Osteoblast (primary cell): ENCODE results near the gene OR5K3. TPM values are rescaled to one million over a fixed set of nuclear protein-coding genes. Genes with fewer than 3 reads are reported as not detected.

Experiments used
- DNase-seq: peaks from one replicate; pipeline ENCODE4 v3.0.0; 2011; ENCODE audit warnings: low spot score, mixed read lengths; ENCODE audit not compliant: insufficient read length; ENCODE audit errors: missing footprints
- H2AFZ ChIP-seq: 2 replicates; pipeline ENCODE4 v1.6.0; 2011; ENCODE audit warnings: mild to moderate bottlenecking, low read length
- H3K27ac ChIP-seq: 2 replicates; pipeline ENCODE4 v1.5.1; 2011; ENCODE audit warnings: mild to moderate bottlenecking, low read depth, low read length, moderate library complexity
- H3K27me3 ChIP-seq: 2 replicates; pipeline ENCODE4 v1.6.0; 2012; ENCODE audit warnings: mild to moderate bottlenecking, control low read depth, inconsistent platforms, low read length, moderate library complexity; ENCODE audit not compliant: insufficient read depth
- H3K36me3 ChIP-seq: 2 replicates; pipeline ENCODE4 v1.5.1; 2011; ENCODE audit warnings: mild to moderate bottlenecking, low read length, control low read depth, moderate library complexity; ENCODE audit not compliant: insufficient read depth
- H3K4me1 ChIP-seq: 2 replicates; pipeline ENCODE4 v1.5.1; 2011; ENCODE audit warnings: mild to moderate bottlenecking, low read length, control low read depth, moderate library complexity; ENCODE audit not compliant: insufficient read depth
- H3K4me2 ChIP-seq: 2 replicates; pipeline ENCODE4 v1.6.0; 2011; ENCODE audit warnings: mild to moderate bottlenecking, low read length; ENCODE audit not compliant: insufficient read depth
- H3K4me3 ChIP-seq: fragments of 200-600 bp; sonication (generic); 3 replicates; pipeline ENCODE4 v1.5.1; 2012; ENCODE audit warnings: mild to moderate bottlenecking, low read length, inconsistent platforms; ENCODE audit not compliant: insufficient read depth
- H3K79me2 ChIP-seq: 2 replicates; pipeline ENCODE4 v1.6.0; 2012; ENCODE audit warnings: mild to moderate bottlenecking, low read length, control low read depth, inconsistent platforms; ENCODE audit not compliant: insufficient read depth
- H3K9me3 ChIP-seq: 2 replicates; pipeline ENCODE4 v1.5.1; 2011; ENCODE audit warnings: low read depth, low read length, control low read depth
- H4K20me1 ChIP-seq: 2 replicates; pipeline ENCODE4 v1.6.0; 2012; ENCODE audit warnings: mild to moderate bottlenecking, low read length, control low read depth; ENCODE audit not compliant: insufficient read depth
- total RNA-seq: library from RNA; depleted of rRNA; stranded (reverse); fragments of >200 nt; gene quantifications from 2 replicates; pipeline ENCODE4 v1.2.3, GENCODE V29; 2012
- TF ChIP-seq, protein P1 (sequence below): IDR thresholded peaks from 2 replicates; pipeline ENCODE4 v1.5.1; 2011; ENCODE audit warnings: mild to moderate bottlenecking, low read depth, low read length, moderate library complexity; ENCODE audit errors: extremely low read depth

The OR5K3 gene
- total RNA-seq, 1 donor, result not detected

GRCh38 chr3:98353554-98353953, 36.9 kb upstream of the OR5K3 start, which contains the start of gene OR5K4:
Gene OR5K4 (plus strand): TSS chr3:98353854. CDS start chr3:98353854, 0 bp downstream.
- H4K20me1 ChIP-seq, result no peaks in the 10 kb centered on the region
- no peak within 1 kb of the TSS for H3K27ac ChIP-seq
- H3K27me3 ChIP-seq, result no peaks in the 10 kb centered on the region
- no peaks in the 10 kb centered on the region for H3K36me3 ChIP-seq
- H3K4me2 ChIP-seq, result no peak within 1 kb of the TSS
- H3K4me1 ChIP-seq, result no peaks in the 10 kb centered on the region
- TF ChIP-seq, protein P1, sequence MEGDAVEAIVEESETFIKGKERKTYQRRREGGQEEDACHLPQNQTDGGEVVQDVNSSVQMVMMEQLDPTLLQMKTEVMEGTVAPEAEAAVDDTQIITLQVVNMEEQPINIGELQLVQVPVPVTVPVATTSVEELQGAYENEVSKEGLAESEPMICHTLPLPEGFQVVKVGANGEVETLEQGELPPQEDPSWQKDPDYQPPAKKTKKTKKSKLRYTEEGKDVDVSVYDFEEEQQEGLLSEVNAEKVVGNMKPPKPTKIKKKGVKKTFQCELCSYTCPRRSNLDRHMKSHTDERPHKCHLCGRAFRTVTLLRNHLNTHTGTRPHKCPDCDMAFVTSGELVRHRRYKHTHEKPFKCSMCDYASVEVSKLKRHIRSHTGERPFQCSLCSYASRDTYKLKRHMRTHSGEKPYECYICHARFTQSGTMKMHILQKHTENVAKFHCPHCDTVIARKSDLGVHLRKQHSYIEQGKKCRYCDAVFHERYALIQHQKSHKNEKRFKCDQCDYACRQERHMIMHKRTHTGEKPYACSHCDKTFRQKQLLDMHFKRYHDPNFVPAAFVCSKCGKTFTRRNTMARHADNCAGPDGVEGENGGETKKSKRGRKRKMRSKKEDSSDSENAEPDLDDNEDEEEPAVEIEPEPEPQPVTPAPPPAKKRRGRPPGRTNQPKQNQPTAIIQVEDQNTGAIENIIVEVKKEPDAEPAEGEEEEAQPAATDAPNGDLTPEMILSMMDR, result no peak
- H3K79me2 ChIP-seq, result no peaks in the 10 kb centered on the region
- no peak within 1 kb of the TSS for H2AFZ ChIP-seq
- no peak within 1 kb of the TSS for H3K4me3 ChIP-seq
- no peak for DNase-seq
- no peaks in the 10 kb centered on the region for H3K9me3 ChIP-seq

- H3K36me3 ChIP-seq, result no peaks in the 10 kb centered on the region
- no peaks in the 10 kb centered on the region for H4K20me1 ChIP-seq
- H3K4me2 ChIP-seq, result no peak overlapping the region
- H3K27ac ChIP-seq, result no peak overlapping the region
- no peaks in the 10 kb centered on the region for H3K4me1 ChIP-seq
- H3K9me3 ChIP-seq, result no peaks in the 10 kb centered on the region
- H3K79me2 ChIP-seq, result no peaks in the 10 kb centered on the region
- H3K27me3 ChIP-seq, result no peaks in the 10 kb centered on the region
- H3K4me3 ChIP-seq, result no peak overlapping the region
- H2AFZ ChIP-seq, result no peak overlapping the region
- TF ChIP-seq, protein P1, result no peak
- DNase-seq, result no peak
Observed at GRCh38 chr3:98359250-98359649, 31.2 kb upstream of the OR5K3 start.

DNA sequence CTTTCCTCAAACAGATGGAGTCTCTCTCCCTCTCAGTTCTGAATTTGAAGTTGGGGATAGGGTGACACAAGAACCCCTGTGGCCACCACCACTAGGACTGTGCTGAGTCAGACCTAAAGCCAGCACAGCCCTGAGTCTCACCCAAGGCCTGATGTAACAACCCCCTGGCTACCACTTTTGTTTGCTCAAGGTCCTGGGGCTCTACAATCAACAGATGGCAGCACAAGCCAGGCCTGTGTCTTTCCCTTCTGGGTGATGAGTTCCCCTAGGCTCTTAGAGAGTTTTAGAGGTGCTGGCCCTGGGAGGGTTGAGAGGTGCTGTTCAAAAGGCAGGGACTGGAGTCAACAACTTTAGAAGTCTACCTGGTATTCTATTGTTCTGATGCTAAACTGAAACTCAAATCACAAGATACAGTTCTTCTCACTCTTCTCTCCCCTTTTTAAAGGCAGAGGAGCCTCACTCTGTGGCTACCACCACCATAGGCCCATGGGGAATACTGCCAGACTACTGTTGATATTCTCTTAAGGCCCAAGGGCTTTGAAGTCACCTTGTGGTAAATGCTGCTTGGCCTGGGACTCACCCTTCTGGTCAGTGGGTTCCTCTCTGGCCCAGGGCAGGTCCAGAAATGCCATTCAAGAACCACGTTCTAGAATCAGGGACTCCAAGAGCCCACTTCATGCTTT, 30.3 kb upstream of the OR5K3 start:
- no peaks in the 10 kb centered on the region for H3K9me3 ChIP-seq
- H3K27ac ChIP-seq, result no peak overlapping the region
- DNase-seq, result no peak
- no peaks in the 10 kb centered on the region for H3K79me2 ChIP-seq
- H4K20me1 ChIP-seq, result no peaks in the 10 kb centered on the region
- H3K4me2 ChIP-seq, result no peak overlapping the region
- TF ChIP-seq, protein P1, result no peak
- no peaks in the 10 kb centered on the region for H3K27me3 ChIP-seq
- H3K4me3 ChIP-seq, result no peak overlapping the region
- no peaks in the 10 kb centered on the region for H3K4me1 ChIP-seq
- H2AFZ ChIP-seq, result no peak overlapping the region
- no peaks in the 10 kb centered on the region for H3K36me3 ChIP-seq

DNA sequence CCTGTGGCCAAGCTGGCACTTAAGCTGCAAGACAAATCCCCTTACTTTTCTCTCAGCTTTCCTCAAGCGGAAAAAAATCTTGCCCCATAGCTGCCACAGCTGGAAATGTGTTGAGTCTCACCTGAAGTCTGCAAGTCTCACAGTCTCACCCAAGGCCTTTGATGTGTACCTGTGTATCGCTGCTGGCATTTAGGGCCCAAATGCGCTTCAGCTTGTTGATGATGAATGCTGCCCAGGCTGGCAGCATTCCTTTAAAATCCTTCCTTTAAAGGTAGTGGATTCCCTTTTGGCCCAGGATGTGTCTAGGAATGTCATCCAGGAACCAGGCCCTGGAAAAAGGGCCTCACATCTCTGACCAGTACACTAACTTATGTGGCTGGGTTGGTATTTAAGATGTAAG, 29.8 kb upstream of the OR5K3 start:
- H3K27me3 ChIP-seq, result no peaks in the 10 kb centered on the region
- no peaks in the 10 kb centered on the region for H4K20me1 ChIP-seq
- H3K4me1 ChIP-seq, result no peaks in the 10 kb centered on the region
- H3K9me3 ChIP-seq, result no peaks in the 10 kb centered on the region
- H3K79me2 ChIP-seq, result no peaks in the 10 kb centered on the region
- DNase-seq, result no peak
- H2AFZ ChIP-seq, result no peak overlapping the region
- H3K27ac ChIP-seq, result no peak overlapping the region
- H3K4me3 ChIP-seq, result no peak overlapping the region
- TF ChIP-seq, protein P1, result no peak
- no peaks in the 10 kb centered on the region for H3K36me3 ChIP-seq
- H3K4me2 ChIP-seq, result no peak overlapping the region
